Thoracic aorta (tissue), 2 donors: Measurements from ENCODE around the gene TMEM88. TPM values are rescaled to one million over a fixed set of nuclear protein-coding genes. Genes with fewer than 3 reads are reported as not detected.
A peak's percentile ranks its signal among the peaks of the same experiment; 100 is the strongest.

Experiments
- ATAC-seq: fragments of 150-250 bp; one replicate; pipeline ENCODE4 v1.8.0; 2017; ENCODE audit warnings: low read depth; ENCODE audit not compliant: insufficient number of reproducible peaks, low FRiP score
- DNase-seq: peaks from one replicate; pipeline ENCODE4 v3.0.0-alpha.2; 2020; ENCODE audit warnings: low spot score
- H3K27ac ChIP-seq, 2 donors: fragments of 200-600 bp; sonication (generic); 1 replicate in 1 of 2; 2 replicates in 1 of 2; pipeline ENCODE4 v1.5.1; 2016; ENCODE audit warnings: mild to moderate bottlenecking in 2 of 2, moderate library complexity in 2 of 2
- H3K27me3 ChIP-seq: fragments of 200-600 bp; sonication (generic); replicated peaks from 2 replicates; pipeline ENCODE4 v1.6.0; 2016; ENCODE audit warnings: mild to moderate bottlenecking; ENCODE audit not compliant: insufficient read depth
- H3K36me3 ChIP-seq: fragments of 200-600 bp; sonication (generic); one replicate; pipeline ENCODE4 v1.5.1; 2016
- H3K4me1 ChIP-seq, 2 donors: fragments of 200-600 bp; sonication (generic); 1 replicate in 1 of 2; 2 replicates in 1 of 2; pipeline versions ENCODE4 v1.5.1 to v1.6.0; 2016; ENCODE audit warnings: low read depth in 2 of 2, mild to moderate bottlenecking in 1 of 2; ENCODE audit not compliant: control insufficient read depth in 1 of 2
- H3K4me3 ChIP-seq: fragments of 200-600 bp; sonication (generic); 2 replicates; pipeline ENCODE4 v1.5.1; 2016; ENCODE audit warnings: mild to moderate bottlenecking
- H3K9me3 ChIP-seq: fragments of 200-600 bp; sonication (generic); 2 replicates; pipeline ENCODE4 v1.5.1; 2016
- total RNA-seq, 2 donors: library from RNA; depleted of rRNA; stranded (reverse); fragments of >200 nt; gene quantifications; one replicate each; pipeline versions ENCODE4 v1.1.0 to v1.2.3, GENCODE V29; 2016
- TF ChIP-seq, protein P1 (sequence below): fragments of 200-600 bp; sonication (generic); IDR thresholded peaks from one replicate; pipeline ENCODE4 v1.5.1; 2019; ENCODE audit warnings: antibody characterized with exemption

The TMEM88 gene
- total RNA-seq, 2 donors from 2014 or later = 4.1 to 21.9 TPM

DNA sequence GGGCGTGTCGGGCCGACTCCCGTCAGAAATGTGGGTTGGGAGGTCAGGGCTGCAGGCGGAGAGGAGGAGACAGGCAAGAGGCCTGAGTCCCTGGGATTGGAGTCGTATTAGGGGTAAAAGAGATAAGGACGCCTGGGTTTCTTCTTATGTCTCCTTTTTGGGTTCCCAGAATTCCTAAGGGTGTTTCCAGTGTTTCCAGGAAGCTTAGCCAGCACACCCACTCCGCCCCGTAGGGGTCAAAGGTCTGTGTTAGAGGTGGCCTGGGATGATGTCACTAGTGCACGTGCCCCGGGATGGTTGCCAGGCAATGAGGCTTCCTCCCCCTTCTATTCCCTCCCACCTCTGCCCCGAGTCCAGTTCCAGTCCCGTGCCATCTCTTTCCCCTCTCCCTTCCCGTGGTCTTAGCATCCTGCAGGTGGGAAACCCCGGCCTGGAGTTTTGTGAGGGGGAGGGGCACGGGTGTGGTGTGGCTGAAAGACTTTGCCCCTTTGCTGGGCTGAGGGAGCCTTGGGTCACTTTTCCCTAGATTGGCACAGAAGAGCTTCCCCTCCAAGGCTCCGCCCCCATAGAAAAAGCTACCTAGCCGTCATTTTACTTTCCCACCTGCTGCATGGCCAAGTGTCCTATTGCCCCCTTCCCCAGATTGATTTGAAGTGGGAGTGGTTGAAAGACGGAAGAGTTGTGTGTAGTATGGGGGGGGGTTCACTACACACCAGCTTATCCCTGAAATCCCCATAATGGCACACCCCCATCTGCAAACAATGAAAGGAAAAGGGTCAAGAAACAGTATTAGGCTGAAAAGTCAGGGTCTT, 18.1 kb upstream of the TMEM88 start:
- Histone ChIP-seq H3K4me1 (peaks cover 21 to 35% of the 10 kb centered on the region in 2 donors), H3K27me3 (no peaks in the 10 kb centered on the region), H3K27ac (peak overlapping the region; percentile 95), H3K9me3 (no peaks in the 10 kb centered on the region), H3K36me3 (no peaks in the 10 kb centered on the region), H3K4me3 (peak overlapping the region; percentile 80)
- peak; percentile 9 for ATAC-seq
- TF ChIP-seq, protein P1, sequence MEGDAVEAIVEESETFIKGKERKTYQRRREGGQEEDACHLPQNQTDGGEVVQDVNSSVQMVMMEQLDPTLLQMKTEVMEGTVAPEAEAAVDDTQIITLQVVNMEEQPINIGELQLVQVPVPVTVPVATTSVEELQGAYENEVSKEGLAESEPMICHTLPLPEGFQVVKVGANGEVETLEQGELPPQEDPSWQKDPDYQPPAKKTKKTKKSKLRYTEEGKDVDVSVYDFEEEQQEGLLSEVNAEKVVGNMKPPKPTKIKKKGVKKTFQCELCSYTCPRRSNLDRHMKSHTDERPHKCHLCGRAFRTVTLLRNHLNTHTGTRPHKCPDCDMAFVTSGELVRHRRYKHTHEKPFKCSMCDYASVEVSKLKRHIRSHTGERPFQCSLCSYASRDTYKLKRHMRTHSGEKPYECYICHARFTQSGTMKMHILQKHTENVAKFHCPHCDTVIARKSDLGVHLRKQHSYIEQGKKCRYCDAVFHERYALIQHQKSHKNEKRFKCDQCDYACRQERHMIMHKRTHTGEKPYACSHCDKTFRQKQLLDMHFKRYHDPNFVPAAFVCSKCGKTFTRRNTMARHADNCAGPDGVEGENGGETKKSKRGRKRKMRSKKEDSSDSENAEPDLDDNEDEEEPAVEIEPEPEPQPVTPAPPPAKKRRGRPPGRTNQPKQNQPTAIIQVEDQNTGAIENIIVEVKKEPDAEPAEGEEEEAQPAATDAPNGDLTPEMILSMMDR = no peak
- peak; percentile 74 for DNase-seq

DNA sequence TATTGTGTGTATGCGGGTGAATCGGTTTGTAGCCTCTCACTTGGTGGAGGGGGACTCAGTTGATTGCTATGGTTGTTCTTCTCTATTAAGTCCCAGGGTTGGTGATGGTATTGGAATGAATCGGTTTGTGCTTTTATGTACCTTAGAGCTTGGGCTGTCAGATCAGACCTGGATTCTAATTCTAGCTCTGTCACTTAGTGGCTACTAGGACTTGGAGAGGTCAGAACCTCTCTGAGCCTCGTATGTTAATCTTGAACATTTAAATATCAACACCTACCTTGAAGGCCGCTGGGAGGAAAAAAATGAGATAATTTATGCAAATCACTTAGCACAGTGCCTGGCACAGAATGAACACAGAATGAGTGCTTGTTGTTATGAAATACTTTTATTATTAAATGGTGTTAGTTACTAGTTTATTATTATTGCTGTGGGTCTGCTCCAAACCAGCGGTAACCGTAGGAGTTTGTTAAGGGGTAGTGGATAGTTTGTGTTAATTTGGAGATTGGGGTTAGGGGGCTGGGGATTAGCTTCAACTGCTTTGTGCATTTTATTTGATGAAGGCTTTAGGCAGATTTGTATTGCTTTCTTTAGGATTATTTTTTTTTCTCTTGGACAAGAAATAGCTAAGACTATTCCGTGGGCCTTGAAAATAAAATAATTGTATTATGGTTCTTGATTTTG, 17.3 kb upstream of the TMEM88 start:
- H3K9me3 ChIP-seq = no peaks in the 10 kb centered on the region
- no peak for ATAC-seq
- peak overlapping the region; percentile 80 for H3K4me3 ChIP-seq
- TF ChIP-seq, protein P1 = no peak
- no peaks in the 10 kb centered on the region for H3K27me3 ChIP-seq
- no peak for DNase-seq
- no peaks in the 10 kb centered on the region for H3K36me3 ChIP-seq
- H3K4me1 ChIP-seq = peaks cover 21 to 35% of the 10 kb centered on the region in 2 donors
- no peak overlapping the region for H3K27ac ChIP-seq

DNA sequence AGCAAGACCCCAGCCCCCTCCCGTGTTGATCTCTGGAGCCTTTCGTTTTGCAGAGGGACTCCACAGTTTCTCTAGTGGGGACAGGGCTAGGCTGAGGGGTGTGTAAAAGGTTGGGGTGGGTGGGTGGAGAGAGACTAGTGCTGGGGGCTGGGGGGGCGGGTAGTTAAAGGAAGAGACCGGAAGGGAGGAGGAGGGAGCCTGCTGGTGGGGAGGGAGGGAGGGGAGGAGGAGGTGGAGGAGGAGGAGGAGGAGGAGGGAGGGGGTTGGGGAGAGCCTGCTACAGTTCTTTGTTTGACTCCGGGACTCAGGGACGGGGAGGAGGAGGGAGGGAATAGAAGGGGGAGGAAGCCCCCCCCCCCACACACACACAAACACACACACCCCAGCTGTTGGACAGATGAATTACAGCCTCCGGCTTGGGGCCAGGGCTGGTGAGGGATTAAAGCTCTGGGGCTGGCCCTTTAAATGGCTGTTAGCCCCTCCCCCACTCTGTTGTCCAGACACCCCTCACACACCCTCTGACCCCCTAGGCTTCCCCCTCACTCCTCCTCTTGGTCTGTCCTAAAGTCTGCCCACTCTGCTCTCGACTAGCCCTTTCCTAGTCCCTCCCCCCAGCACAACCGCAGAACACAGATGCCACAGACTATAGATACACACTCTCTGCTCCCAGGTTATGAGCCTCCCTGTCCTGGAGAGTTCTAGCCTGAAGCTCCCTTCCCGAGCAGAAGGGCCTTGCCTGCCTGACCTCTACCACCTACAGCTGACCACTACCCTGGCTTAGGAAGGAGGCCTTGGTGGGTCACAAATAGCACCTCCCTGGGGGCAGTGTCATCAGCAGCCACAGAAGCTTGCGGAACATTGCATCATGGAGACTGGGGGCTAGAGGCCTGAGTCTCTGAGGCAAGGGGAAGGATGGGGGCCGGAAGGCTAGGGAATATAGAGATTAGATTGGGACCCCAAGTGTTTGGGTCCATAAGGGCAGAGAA, 16.5 kb upstream of the TMEM88 start:
- peaks cover 21 to 35% of the 10 kb centered on the region in 2 donors for H3K4me1 ChIP-seq
- peak overlapping the region; percentile 80 for H3K4me3 ChIP-seq
- H3K36me3 ChIP-seq = no peaks in the 10 kb centered on the region
- no peaks in the 10 kb centered on the region for H3K27me3 ChIP-seq
- H3K27ac ChIP-seq = no peak overlapping the region
- H3K9me3 ChIP-seq = no peaks in the 10 kb centered on the region
- ATAC-seq (no peak), DNase-seq (no peak)
- TF ChIP-seq, protein P1 = no peak

DNA sequence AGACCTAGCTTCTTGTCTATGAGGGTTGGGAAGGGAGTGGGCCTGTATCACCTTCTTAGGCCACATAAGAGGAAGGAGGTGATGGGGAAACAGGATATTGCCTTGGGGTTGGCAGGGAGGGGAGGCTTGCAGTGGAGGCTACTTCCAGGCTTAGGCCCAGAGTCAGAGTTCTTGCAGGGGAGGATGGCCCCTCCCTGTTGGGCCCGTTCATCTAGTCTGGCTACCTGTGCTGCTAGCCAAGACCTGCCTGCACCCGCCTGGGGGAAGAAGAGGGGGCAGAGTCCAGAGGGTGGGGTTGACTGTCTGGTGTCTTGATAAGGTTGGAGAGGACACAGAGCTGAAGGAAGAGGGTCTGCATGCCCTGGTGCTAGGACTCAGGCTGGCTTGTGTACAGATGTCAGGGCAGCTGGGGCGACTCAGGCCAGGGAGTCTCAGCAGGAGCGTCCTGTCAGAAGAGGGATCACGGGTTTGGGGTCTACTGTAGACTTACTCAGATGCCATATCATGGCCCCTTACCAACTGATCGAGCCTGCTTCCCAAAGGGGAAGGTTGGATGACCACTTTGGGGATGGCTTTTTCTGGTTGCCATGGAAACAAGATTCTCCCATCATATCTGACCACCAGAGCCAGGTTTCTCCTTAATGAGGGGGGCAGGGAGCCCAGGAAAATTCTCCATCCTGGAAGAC, 15.5 kb upstream of the TMEM88 start:
- TF ChIP-seq, protein P1 = no peak
- Histone ChIP-seq H3K4me3 (no peak overlapping the region), H3K4me1 (peaks cover 21 to 35% of the 10 kb centered on the region in 2 donors), H3K27me3 (no peaks in the 10 kb centered on the region), H3K9me3 (no peaks in the 10 kb centered on the region), H3K27ac (no peak overlapping the region), H3K36me3 (no peaks in the 10 kb centered on the region)
- DNase-seq = no peak
- no peak for ATAC-seq
